HepG2 (cell line): ENCODE measurements around the gene UGGT1. TPM values are rescaled to one million over a fixed set of nuclear protein-coding genes. Genes with fewer than 3 reads are reported as not detected.
A peak's percentile ranks its signal among the peaks of the same experiment; 100 is the strongest.

ENCODE experiments used
- ARID2 ChIP-seq: sonication (generic); formaldehyde crosslinking; IDR thresholded peaks from 2 replicates; pipeline ENCODE4 v1.8.1; 2022; ENCODE audit warnings: mild to moderate bottlenecking, missing genetic modification reagents, borderline replicate concordance
- FOXO1 ChIP-seq: sonication (generic); formaldehyde crosslinking; IDR thresholded peaks from 2 replicates; pipeline ENCODE4 v1.4.0; 2020; ENCODE audit warnings: missing genetic modification reagents
- GATA4 ChIP-seq: sonication (generic); IDR thresholded peaks from 2 replicates; pipeline ENCODE4 v1.6.1; 2016; ENCODE audit warnings: antibody characterized with exemption, low read depth, borderline replicate concordance
- GPN1 ChIP-seq: sonication (generic); formaldehyde crosslinking; IDR thresholded peaks from 2 replicates; pipeline ENCODE4 v1.5.1; 2020; ENCODE audit warnings: missing genetic modification reagents, borderline replicate concordance
- KAT7 ChIP-seq: IDR thresholded peaks from 2 replicates; pipeline ENCODE4 v1.6.1; 2018; ENCODE audit warnings: borderline replicate concordance, missing compliant biosample characterization
- KLF15 ChIP-seq: sonication (generic); formaldehyde crosslinking; IDR thresholded peaks from 2 replicates; pipeline ENCODE4 v1.8.1; 2023; ENCODE audit warnings: borderline replicate concordance, mild to moderate bottlenecking, inconsistent platforms, missing genetic modification reagents, mixed read lengths
- STAG1 ChIP-seq: sonication (generic); formaldehyde crosslinking; IDR thresholded peaks from 2 replicates; pipeline ENCODE4 v1.4.0; 2020; ENCODE audit warnings: missing genetic modification reagents
- YEATS2 ChIP-seq: sonication (generic); formaldehyde crosslinking; IDR thresholded peaks from 2 replicates; pipeline ENCODE4 v1.4.0; 2020; ENCODE audit warnings: missing genetic modification reagents, borderline replicate concordance
- ZBTB7B ChIP-seq: sonication (generic); formaldehyde crosslinking; IDR thresholded peaks from 2 replicates; pipeline ENCODE4 v1.4.0; 2020; ENCODE audit warnings: missing genetic modification reagents
- ZFX ChIP-seq: sonication (generic); formaldehyde crosslinking; IDR thresholded peaks from 2 replicates; pipeline ENCODE4 v1.4.0; 2020; ENCODE audit warnings: mild to moderate bottlenecking, low read depth, missing genetic modification reagents, moderate library complexity
- ZNF282 ChIP-seq: fragments of 450-650 bp; IDR thresholded peaks from 2 replicates; pipeline ENCODE4 v1.6.1; 2018; ENCODE audit not compliant: partially characterized antibody
- ZNF33B ChIP-seq: sonication (generic); formaldehyde crosslinking; IDR thresholded peaks from 2 replicates; pipeline ENCODE4 v1.5.1; 2020; ENCODE audit warnings: mild to moderate bottlenecking, missing genetic modification reagents
- polyA plus RNA-seq, 8 experiments: library from polyadenylated mRNA; depleted of rRNA in 3 of 8; stranded (reverse) in 7 of 8; unstranded in 1 of 8; fragments of >200 nt; fragmentation: Illumina TruSeq in 4 of 8; extraction: Trizol in 4 of 8; gene quantifications; 2 replicates each; pipeline versions ENCODE4 v1.2.1 to v1.2.3, GENCODE V29; 2011 to 2016; ENCODE audit warnings: low read depth in 4 of 8, missing spikeins in 1 of 8, mixed read lengths in 1 of 8; ENCODE audit not compliant: insufficient read depth in 1 of 8
- total RNA-seq, 5 experiments: library from RNA; depleted of rRNA; stranded (reverse); fragments of >200 nt; fragmentation: Illumina TruSeq; extraction: Trizol; gene quantifications; 2 replicates each; pipeline ENCODE4 v1.2.3, GENCODE V29; 2016; ENCODE audit warnings: low read depth in 1 of 5
- TF ChIP-seq, protein P1 (sequence below): sonication (generic); formaldehyde crosslinking; IDR thresholded peaks from 2 replicates; pipeline ENCODE4 v1.8.1; 2023; ENCODE audit warnings: missing genetic modification reagents, inconsistent platforms, borderline replicate concordance
- TF ChIP-seq, protein P2 (sequence below): sonication (generic); formaldehyde crosslinking; conservative IDR thresholded peaks from 2 replicates; pipeline ENCODE4 v1.4.0; 2020; ENCODE audit warnings: missing genetic modification reagents
- TF ChIP-seq, protein P3 (sequence below): sonication (generic); formaldehyde crosslinking; IDR thresholded peaks from 2 replicates; pipeline ENCODE4 v1.5.0; 2020; ENCODE audit warnings: mild to moderate bottlenecking, missing genetic modification reagents
- TF ChIP-seq, protein P4 (sequence below): sonication (generic); formaldehyde crosslinking; IDR thresholded peaks from 2 replicates; pipeline ENCODE4 v1.4.0; 2020; ENCODE audit warnings: mild to moderate bottlenecking, missing genetic modification reagents

Gene UGGT1
- total and polyA plus RNA-seq, 2 of the 13 experiments (the other 11 are each of a cell fraction or from before 2014, with no cell fraction given), result 35.8 to 83.2 TPM

DNA sequence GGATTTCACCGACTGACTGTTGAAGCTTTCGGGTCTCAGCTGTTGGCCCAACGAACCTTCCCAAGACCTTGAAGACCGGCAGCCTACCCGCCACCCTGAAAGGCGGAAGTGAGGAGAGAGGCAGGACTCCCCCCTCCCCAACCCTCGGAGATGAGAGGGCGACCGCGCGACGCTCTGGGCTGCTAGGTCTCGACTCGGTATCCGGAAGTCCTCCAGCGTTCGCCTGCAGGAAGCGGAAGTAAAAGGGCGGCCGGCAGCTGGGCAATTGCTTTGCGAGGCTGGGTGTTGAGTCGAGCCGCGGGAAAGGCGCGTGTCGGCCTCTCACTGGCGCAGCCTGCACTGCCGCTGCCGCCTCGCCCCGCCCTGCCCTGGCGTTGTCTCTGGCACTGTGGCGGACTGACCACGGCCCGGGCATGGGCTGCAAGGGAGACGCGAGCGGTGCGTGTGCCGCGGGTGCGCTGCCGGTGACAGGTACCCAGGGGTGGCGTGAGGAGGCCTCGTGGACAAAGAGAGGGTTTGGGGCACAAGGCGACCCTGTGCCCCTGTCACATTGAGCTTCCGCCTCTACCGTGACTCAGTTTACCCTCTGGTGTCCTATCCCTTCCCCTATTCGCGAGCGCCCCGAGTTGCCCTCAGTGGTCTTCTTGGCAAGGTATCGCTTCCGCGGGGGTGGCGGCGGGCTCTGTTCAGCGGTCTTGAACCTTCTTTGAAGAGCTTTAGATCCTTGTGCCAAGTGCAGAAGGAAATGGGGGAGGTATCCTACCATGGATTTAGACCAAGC, at the start of gene UGGT1 (continued):
- TF ChIP-seq, protein P1, sequence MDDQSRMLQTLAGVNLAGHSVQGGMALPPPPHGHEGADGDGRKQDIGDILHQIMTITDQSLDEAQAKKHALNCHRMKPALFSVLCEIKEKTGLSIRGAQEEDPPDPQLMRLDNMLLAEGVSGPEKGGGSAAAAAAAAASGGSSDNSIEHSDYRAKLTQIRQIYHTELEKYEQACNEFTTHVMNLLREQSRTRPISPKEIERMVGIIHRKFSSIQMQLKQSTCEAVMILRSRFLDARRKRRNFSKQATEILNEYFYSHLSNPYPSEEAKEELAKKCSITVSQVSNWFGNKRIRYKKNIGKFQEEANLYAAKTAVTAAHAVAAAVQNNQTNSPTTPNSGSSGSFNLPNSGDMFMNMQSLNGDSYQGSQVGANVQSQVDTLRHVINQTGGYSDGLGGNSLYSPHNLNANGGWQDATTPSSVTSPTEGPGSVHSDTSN (CRISPR knock-in tag), result no peak
- no peak for TF ChIP-seq KLF15 (CRISPR knock-in tag)
- TF ChIP-seq GPN1 (CRISPR knock-in tag), result no peak; the same call in 1 of the 2 replicates
- peak; percentile 81; the same call in 1 of the 2 replicates for TF ChIP-seq KAT7 (CRISPR knock-in tag)
- TF ChIP-seq YEATS2 (CRISPR knock-in tag), result peak; percentile 98
- TF ChIP-seq, protein P2, sequence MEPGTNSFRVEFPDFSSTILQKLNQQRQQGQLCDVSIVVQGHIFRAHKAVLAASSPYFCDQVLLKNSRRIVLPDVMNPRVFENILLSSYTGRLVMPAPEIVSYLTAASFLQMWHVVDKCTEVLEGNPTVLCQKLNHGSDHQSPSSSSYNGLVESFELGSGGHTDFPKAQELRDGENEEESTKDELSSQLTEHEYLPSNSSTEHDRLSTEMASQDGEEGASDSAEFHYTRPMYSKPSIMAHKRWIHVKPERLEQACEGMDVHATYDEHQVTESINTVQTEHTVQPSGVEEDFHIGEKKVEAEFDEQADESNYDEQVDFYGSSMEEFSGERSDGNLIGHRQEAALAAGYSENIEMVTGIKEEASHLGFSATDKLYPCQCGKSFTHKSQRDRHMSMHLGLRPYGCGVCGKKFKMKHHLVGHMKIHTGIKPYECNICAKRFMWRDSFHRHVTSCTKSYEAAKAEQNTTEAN (CRISPR knock-in tag), result 0 out of 2 replicates have a peak, but pooled peaks have one; percentile 80
- TF ChIP-seq, protein P3, sequence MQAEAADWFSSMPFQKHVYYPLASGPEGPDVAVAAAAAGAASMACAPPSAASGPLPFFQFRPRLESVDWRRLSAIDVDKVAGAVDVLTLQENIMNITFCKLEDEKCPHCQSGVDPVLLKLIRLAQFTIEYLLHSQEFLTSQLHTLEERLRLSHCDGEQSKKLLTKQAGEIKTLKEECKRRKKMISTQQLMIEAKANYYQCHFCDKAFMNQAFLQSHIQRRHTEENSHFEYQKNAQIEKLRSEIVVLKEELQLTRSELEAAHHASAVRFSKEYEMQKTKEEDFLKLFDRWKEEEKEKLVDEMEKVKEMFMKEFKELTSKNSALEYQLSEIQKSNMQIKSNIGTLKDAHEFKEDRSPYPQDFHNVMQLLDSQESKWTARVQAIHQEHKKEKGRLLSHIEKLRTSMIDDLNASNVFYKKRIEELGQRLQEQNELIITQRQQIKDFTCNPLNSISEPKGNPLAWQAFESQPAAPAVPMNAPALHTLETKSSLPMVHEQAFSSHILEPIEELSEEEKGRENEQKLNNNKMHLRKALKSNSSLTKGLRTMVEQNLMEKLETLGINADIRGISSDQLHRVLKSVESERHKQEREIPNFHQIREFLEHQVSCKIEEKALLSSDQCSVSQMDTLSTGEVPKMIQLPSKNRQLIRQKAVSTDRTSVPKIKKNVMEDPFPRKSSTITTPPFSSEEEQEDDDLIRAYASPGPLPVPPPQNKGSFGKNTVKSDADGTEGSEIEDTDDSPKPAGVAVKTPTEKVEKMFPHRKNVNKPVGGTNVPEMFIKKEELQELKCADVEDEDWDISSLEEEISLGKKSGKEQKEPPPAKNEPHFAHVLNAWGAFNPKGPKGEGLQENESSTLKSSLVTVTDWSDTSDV (CRISPR knock-in tag), result peak; percentile 92; the same call in 1 of the 2 replicates
- no peak for TF ChIP-seq ZNF282
- peak; percentile 97 for TF ChIP-seq ZNF33B
- TF ChIP-seq GATA4, result peak; percentile 42; the same call in 1 of the 2 replicates
- peak; percentile 94 for TF ChIP-seq ZFX (CRISPR knock-in tag)
- no peak; the same call in 1 of the 2 replicates for TF ChIP-seq STAG1 (CRISPR knock-in tag)
- TF ChIP-seq ARID2 (CRISPR knock-in tag), result peak; percentile 99
- TF ChIP-seq FOXO1 (CRISPR knock-in tag), result peak; percentile 79
- TF ChIP-seq, protein P4, sequence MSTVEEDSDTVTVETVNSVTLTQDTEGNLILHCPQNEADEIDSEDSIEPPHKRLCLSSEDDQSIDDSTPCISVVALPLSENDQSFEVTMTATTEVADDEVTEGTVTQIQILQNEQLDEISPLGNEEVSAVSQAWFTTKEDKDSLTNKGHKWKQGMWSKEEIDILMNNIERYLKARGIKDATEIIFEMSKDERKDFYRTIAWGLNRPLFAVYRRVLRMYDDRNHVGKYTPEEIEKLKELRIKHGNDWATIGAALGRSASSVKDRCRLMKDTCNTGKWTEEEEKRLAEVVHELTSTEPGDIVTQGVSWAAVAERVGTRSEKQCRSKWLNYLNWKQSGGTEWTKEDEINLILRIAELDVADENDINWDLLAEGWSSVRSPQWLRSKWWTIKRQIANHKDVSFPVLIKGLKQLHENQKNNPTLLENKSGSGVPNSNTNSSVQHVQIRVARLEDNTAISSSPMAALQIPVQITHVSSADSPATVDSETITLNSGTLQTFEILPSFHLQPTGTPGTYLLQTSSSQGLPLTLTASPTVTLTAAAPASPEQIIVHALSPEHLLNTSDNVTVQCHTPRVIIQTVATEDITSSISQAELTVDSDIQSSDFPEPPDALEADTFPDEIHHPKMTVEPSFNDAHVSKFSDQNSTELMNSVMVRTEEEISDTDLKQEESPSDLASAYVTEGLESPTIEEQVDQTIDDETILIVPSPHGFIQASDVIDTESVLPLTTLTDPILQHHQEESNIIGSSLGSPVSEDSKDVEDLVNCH (CRISPR knock-in tag), result no peak
- TF ChIP-seq ZBTB7B (CRISPR knock-in tag), result peak; percentile 72; the same call in 1 of the 2 replicates
